H1 (cell line): ENCODE results near the gene ZNF451. TPM values are rescaled to one million over a fixed set of nuclear protein-coding genes. Genes with fewer than 3 reads are reported as not detected.

Experiments
- CTCF ChIA-PET: fragments of 300-600 bp; sonication (Branson Sonifier 250); formaldehyde crosslinking; loops from one replicate; lab custom pipeline; 2021; ENCODE audit not compliant: partially characterized antibody; lab: Charles Lee
- POLR2A ChIA-PET: fragments of 300-600 bp; sonication (Branson Sonifier 250); formaldehyde crosslinking; loops from one replicate; lab custom pipeline; 2021; ENCODE audit warnings: inconsistent platforms; ENCODE audit not compliant: partially characterized antibody; lab: Charles Lee
- DNase-seq, 2 experiments: peaks; one replicate each; pipeline versions ENCODE4 v3.0.0 to v3.0.0-alpha.2; 2010 to 2022; ENCODE audit warnings: low spot score in 2 of 2, low read depth in 1 of 2, mixed read lengths in 1 of 2
- FAIRE-seq: peaks from 2 replicates; lab custom pipeline; 2011; peaks lifted over from hg19 to GRCh38; lab: Jason Lieb, UNC
- H2AFZ ChIP-seq: 2 replicates; pipeline ENCODE4 v1.8.1; 2012; ENCODE audit warnings: low read length, inconsistent platforms
- H2AK5ac ChIP-seq: 2 replicates; pipeline ENCODE4 v1.6.1; 2013; ENCODE audit warnings: low read depth, low read length
- H2BK120ac ChIP-seq: replicated peaks from 2 replicates; pipeline ENCODE3; 2013; ENCODE audit warnings: low read depth, low read length, inconsistent platforms
- H2BK12ac ChIP-seq: 2 replicates; pipeline ENCODE4 v1.6.1; 2013; ENCODE audit warnings: low read depth, low read length
- H2BK15ac ChIP-seq: 2 replicates; pipeline ENCODE4 v1.6.1; 2013; ENCODE audit warnings: low read length
- H2BK20ac ChIP-seq: 2 replicates; pipeline ENCODE4 v1.6.1; 2013; ENCODE audit warnings: low read length
- H2BK5ac ChIP-seq: 2 replicates; pipeline ENCODE4 v1.6.1; 2013; ENCODE audit warnings: low read depth, low read length
- H3K14ac ChIP-seq: 2 replicates; pipeline ENCODE4 v1.6.1; 2013; ENCODE audit warnings: inconsistent platforms; ENCODE audit not compliant: insufficient read length
- H3K18ac ChIP-seq: 2 replicates; pipeline ENCODE4 v1.6.1; 2013; ENCODE audit warnings: low read length; ENCODE audit errors: extremely low read depth
- H3K23ac ChIP-seq: 2 replicates; pipeline ENCODE4 v1.6.1; 2013; ENCODE audit warnings: inconsistent platforms; ENCODE audit not compliant: insufficient read length
- H3K23me2 ChIP-seq: 2 replicates; pipeline ENCODE4 v1.6.1; 2013; ENCODE audit warnings: low read depth, low read length
- H3K27ac ChIP-seq: 2 replicates; pipeline ENCODE4 v1.6.1; 2011; ENCODE audit warnings: low read depth, low read length, inconsistent platforms
- H3K27me3 ChIP-seq, 4 experiments: replicated peaks in 1 of 4; 1 replicate in 1 of 4; 2 replicates in 3 of 4; pipeline versions ENCODE4 v1.6.1 to v1.8.1; 2011 to 2013; ENCODE audit warnings: low read length in 3 of 4, mild to moderate bottlenecking in 3 of 4, inconsistent platforms in 2 of 4, mixed read lengths in 2 of 4, moderate library complexity in 1 of 4; ENCODE audit not compliant: control insufficient read depth in 3 of 4, insufficient read depth in 3 of 4; ENCODE audit errors: extremely low read depth in 1 of 4
- H3K36me3 ChIP-seq, 4 experiments: 2 replicates each; pipeline versions ENCODE4 v1.6.1 to v1.8.1; 2011 to 2013; ENCODE audit warnings: mild to moderate bottlenecking in 4 of 4, low read length in 3 of 4, moderate library complexity in 2 of 4, control low read depth in 1 of 4, inconsistent platforms in 1 of 4; ENCODE audit not compliant: insufficient read depth in 4 of 4, control insufficient read depth in 2 of 4
- H3K4ac ChIP-seq: replicated peaks from 2 replicates; pipeline ENCODE3; 2013; ENCODE audit warnings: low read length, low read depth, mixed read lengths, inconsistent platforms; ENCODE audit not compliant: insufficient read length
- H3K4me1 ChIP-seq, 4 experiments: replicated peaks in 1 of 4; 1 replicate in 1 of 4; 2 replicates in 3 of 4; pipeline versions ENCODE4 v1.6.1 to v1.8.1; 2011 to 2013; ENCODE audit warnings: low read length in 3 of 4, inconsistent platforms in 2 of 4, mixed read lengths in 1 of 4; ENCODE audit not compliant: insufficient read depth in 4 of 4, control insufficient read depth in 3 of 4
- H3K4me2 ChIP-seq, 2 experiments: 2 replicates each; pipeline versions ENCODE4 v1.6.1 to v1.8.1; 2011 to 2013; ENCODE audit warnings: low read depth in 2 of 2, low read length in 2 of 2, control low read depth in 1 of 2, inconsistent platforms in 1 of 2, mild to moderate bottlenecking in 1 of 2; ENCODE audit not compliant: insufficient read depth in 1 of 2
- H3K4me3 ChIP-seq, 4 experiments: fragments of 200-600, 300-600 bp in 1 of 4; sonication (generic), shearing (Covaris generic), sonication (Bioruptor Twin) in 1 of 4; 2 replicates each; pipeline versions ENCODE4 v1.5.1 to v1.8.1; 2011 to 2016; ENCODE audit warnings: low read length in 4 of 4, low read depth in 3 of 4, control low read depth in 2 of 4, inconsistent platforms in 2 of 4, mild to moderate bottlenecking in 2 of 4, mixed read lengths in 1 of 4, moderate library complexity in 1 of 4; ENCODE audit not compliant: insufficient read depth in 2 of 4; ENCODE audit errors: extremely low read depth in 1 of 4
- H3K56ac ChIP-seq: replicated peaks from 2 replicates; pipeline ENCODE3; 2013; ENCODE audit warnings: low read depth, mild to moderate bottlenecking, mixed read lengths, low read length, inconsistent platforms; ENCODE audit not compliant: insufficient read length
- H3K79me1 ChIP-seq: 2 replicates; pipeline ENCODE4 v1.6.1; 2013; ENCODE audit warnings: low read depth, low read length, control low read depth
- H3K79me2 ChIP-seq, 2 experiments: 2 replicates each; pipeline versions ENCODE4 v1.6.1 to v1.8.1; 2012 to 2013; ENCODE audit warnings: low read length in 2 of 2, mild to moderate bottlenecking in 2 of 2, inconsistent platforms in 1 of 2; ENCODE audit not compliant: insufficient read depth in 2 of 2, control insufficient read depth in 1 of 2
- H3K9ac ChIP-seq, 4 experiments: replicated peaks in 1 of 4; 1 replicate in 1 of 4; 2 replicates in 3 of 4; pipeline versions ENCODE4 v1.6.1 to v1.8.1; 2011 to 2013; ENCODE audit warnings: low read depth in 3 of 4, low read length in 3 of 4, control low read depth in 2 of 4, mild to moderate bottlenecking in 2 of 4, moderate library complexity in 2 of 4, inconsistent platforms in 1 of 4; ENCODE audit errors: extremely low read depth in 1 of 4
- H3K9me3 ChIP-seq, 2 experiments: 2 replicates each; pipeline versions ENCODE4 v1.6.1 to v1.8.1; 2012 to 2013; ENCODE audit warnings: mild to moderate bottlenecking in 2 of 2, moderate library complexity in 2 of 2, control low read depth in 1 of 2, inconsistent platforms in 1 of 2, low read depth in 1 of 2, low read length in 1 of 2, mixed read lengths in 1 of 2; ENCODE audit not compliant: insufficient read depth in 2 of 2
- H4K20me1 ChIP-seq, 2 experiments: replicated peaks in 1 of 2; 2 replicates each; pipeline versions ENCODE3 to v1.8.1; 2011 to 2013; ENCODE audit warnings: inconsistent platforms in 2 of 2, low read length in 2 of 2, mild to moderate bottlenecking in 1 of 2; ENCODE audit not compliant: insufficient read depth in 2 of 2, control insufficient read depth in 1 of 2
- H4K5ac ChIP-seq: 2 replicates; pipeline ENCODE4 v1.6.1; 2013; ENCODE audit warnings: low read length, low read depth, mixed read lengths, inconsistent platforms; ENCODE audit not compliant: insufficient read length
- H4K8ac ChIP-seq: 2 replicates; pipeline ENCODE4 v1.8.0; 2013; ENCODE audit warnings: mild to moderate bottlenecking, moderate library complexity, low read length, inconsistent platforms; ENCODE audit not compliant: insufficient read depth; ENCODE audit errors: extremely low read depth
- H4K91ac ChIP-seq: replicated peaks from 2 replicates; pipeline ENCODE3; 2013; ENCODE audit warnings: low read length, mixed read lengths, inconsistent platforms; ENCODE audit not compliant: insufficient read length
- BACH1 ChIP-seq: IDR thresholded peaks from 2 replicates; pipeline ENCODE4 v1.6.1; 2012; ENCODE audit warnings: low read length, improper control_type of control experiment
- CBX8 ChIP-seq: fragments of 300-800, 300-1000 bp; sonication (generic); IDR thresholded peaks from 2 replicates; pipeline ENCODE4 v1.7.1; 2016; ENCODE audit warnings: low read depth, low read length, borderline replicate concordance
- CEBPB ChIP-seq: IDR thresholded peaks from 2 replicates; pipeline ENCODE4 v1.6.1; 2012; ENCODE audit warnings: low read depth, low read length
- EGR1 ChIP-seq: IDR thresholded peaks from 2 replicates; pipeline ENCODE4 v1.6.1; 2011; ENCODE audit warnings: low read depth, low read length, borderline replicate concordance
- GABPA ChIP-seq: IDR thresholded peaks from 2 replicates; pipeline ENCODE4 v1.6.1; 2011; ENCODE audit warnings: mild to moderate bottlenecking, low read length, moderate library complexity, borderline replicate concordance; ENCODE audit not compliant: insufficient read depth
- HDAC6 ChIP-seq: IDR thresholded peaks from one replicate; pipeline ENCODE4 v1.7.1; 2012; ENCODE audit warnings: low read depth, mild to moderate bottlenecking, inconsistent platforms, low read length, moderate library complexity
- KDM1A ChIP-seq: fragments of 200-600, 300-600 bp; sonication (generic); IDR thresholded peaks from 2 replicates; pipeline ENCODE4 v1.7.1; 2016; ENCODE audit warnings: mild to moderate bottlenecking, low read length, borderline replicate concordance
- KDM4A ChIP-seq: IDR thresholded peaks from one replicate; pipeline ENCODE4 v1.7.1; 2012; ENCODE audit warnings: low read depth, mild to moderate bottlenecking, moderate library complexity, low read length, inconsistent platforms; ENCODE audit not compliant: severe bottlenecking
- KDM5A ChIP-seq: fragments of 200-600 bp; IDR thresholded peaks from 2 replicates; pipeline ENCODE4 v1.7.1; 2012; ENCODE audit warnings: mild to moderate bottlenecking, low read length, inconsistent platforms, mixed read lengths
- PHF8 ChIP-seq: fragments of 200-600 bp; sonication (generic); conservative IDR thresholded peaks from 2 replicates; pipeline ENCODE4 v1.7.1; 2012; ENCODE audit warnings: low read depth, mild to moderate bottlenecking, inconsistent platforms, low read length, moderate library complexity
- SIRT6 ChIP-seq: IDR thresholded peaks from one replicate; pipeline ENCODE4 v1.7.1; 2012; ENCODE audit warnings: low read length, inconsistent platforms
- TBP ChIP-seq: IDR thresholded peaks from 2 replicates; pipeline ENCODE4 v1.6.1; 2011; ENCODE audit warnings: low read depth, low read length, improper control_type of control experiment
- WGBS, 2 experiments: shearing (Covaris generic) in 1 of 2; methylation state at CpG; one replicate each; pipeline versions ENCODE4 v1.1.6 to v1.1.7; 2013 to 2015; ENCODE audit warnings: low lambda C conversion rate in 2 of 2, mixed read lengths in 2 of 2, inconsistent platforms in 1 of 2, low coverage in 1 of 2, missing lambda C conversion rate in 1 of 2; ENCODE audit not compliant: insufficient replicate concordance in 2 of 2, insufficient coverage in 1 of 2, insufficient read length in 1 of 2; ENCODE audit errors: extremely low coverage in 1 of 2, missing lambda C conversion rate in 1 of 2; 5-methylcytosine and 5-hydroxymethylcytosine counted together
- polyA plus RNA-seq, 7 experiments: library from polyadenylated mRNA; depleted of rRNA in 3 of 7; stranded (reverse) in 5 of 7; unstranded in 2 of 7; fragments of >200 nt in 5 of 7; fragments of 200-250 nt in 2 of 7; gene quantifications; 1 replicate in 5 of 7; 2 replicates in 1 of 7; 4 replicates in 1 of 7; pipeline versions ENCODE4 v1.2.1 to v1.2.3, GENCODE V29; 2011 to 2013; ENCODE audit warnings: missing spikeins in 2 of 7, mixed read lengths in 2 of 7
- total RNA-seq: library from RNA; stranded (reverse); fragmentation: NEBNext Ultra II Directional; extraction: Animal tissue kit (Norgen Biotek cat#: 25700); gene quantifications from 2 replicates; pipeline ENCODE4 v1.2.1, GENCODE V29; 2021
- TF ChIP-seq, protein P1 (sequence below): IDR thresholded peaks from 2 replicates; pipeline ENCODE4 v1.6.1; 2012; ENCODE audit warnings: inconsistent platforms
- TF ChIP-seq, protein P2 (sequence below): IDR thresholded peaks from 2 replicates; pipeline ENCODE4 v1.6.1; 2012; ENCODE audit warnings: inconsistent platforms

ZNF451 gene
- total and polyA plus RNA-seq, 2 of the 8 experiments (the other 6 are each of a cell fraction or from before 2014, with no cell fraction given): 10.7 to 56.8 TPM

DNA sequence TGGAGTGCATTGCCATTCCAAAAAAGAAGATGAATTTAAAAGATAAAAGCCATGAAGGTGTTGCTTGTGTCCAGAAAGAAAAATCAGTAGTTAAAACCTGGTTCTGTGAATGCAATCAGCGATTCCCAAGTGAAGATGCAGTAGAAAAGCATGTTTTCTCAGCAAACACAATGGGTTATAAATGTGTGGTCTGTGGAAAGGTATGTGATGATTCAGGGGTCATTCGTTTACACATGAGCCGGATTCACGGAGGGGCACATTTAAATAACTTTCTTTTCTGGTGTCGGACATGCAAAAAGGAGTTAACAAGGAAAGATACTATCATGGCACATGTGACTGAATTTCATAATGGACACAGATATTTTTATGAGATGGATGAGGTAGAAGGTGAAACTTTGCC lies 57.4 kb downstream of the ZNF451 start:
- CTCF ChIA-PET: interaction anchor here (1.1 kb wide), 1 partner anchor 15 kb away, joined by 4 read pairs; no protein-coding TSS in a partner anchor
- H2AK5ac ChIP-seq: no peak overlapping the region
- 90% methylated on average over 5 of the region's 5 CpGs; no CpG with 5 or more reads in 1 of the 2 experiments for WGBS, 2 experiments
- no peak for TF ChIP-seq PHF8
- no peak for TF ChIP-seq SIRT6
- TF ChIP-seq KDM4A: no peak
- no peak for TF ChIP-seq HDAC6
- TF ChIP-seq EGR1: no peak
- no peak for TF ChIP-seq CBX8
- TF ChIP-seq TBP: no peak
- TF ChIP-seq KDM1A: no peak
- TF ChIP-seq BACH1: no peak
- no peak for TF ChIP-seq CEBPB
- TF ChIP-seq, protein P1, sequence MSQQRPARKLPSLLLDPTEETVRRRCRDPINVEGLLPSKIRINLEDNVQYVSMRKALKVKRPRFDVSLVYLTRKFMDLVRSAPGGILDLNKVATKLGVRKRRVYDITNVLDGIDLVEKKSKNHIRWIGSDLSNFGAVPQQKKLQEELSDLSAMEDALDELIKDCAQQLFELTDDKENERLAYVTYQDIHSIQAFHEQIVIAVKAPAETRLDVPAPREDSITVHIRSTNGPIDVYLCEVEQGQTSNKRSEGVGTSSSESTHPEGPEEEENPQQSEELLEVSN: no peak
- TF ChIP-seq GABPA: no peak
- no peak for TF ChIP-seq KDM5A
- TF ChIP-seq, protein P2, sequence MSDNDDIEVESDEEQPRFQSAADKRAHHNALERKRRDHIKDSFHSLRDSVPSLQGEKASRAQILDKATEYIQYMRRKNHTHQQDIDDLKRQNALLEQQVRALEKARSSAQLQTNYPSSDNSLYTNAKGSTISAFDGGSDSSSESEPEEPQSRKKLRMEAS: no peak

More for the DNA sequence above, 57.4 kb downstream of the ZNF451 start:
- FAIRE-seq (no peak), DNase-seq (no peak)
- Histone ChIP-seq H2BK5ac (no peak overlapping the region), H3K23me2 (no peaks in the 10 kb centered on the region; the same call in 1 of the 2 replicates), H3K27me3 (no peaks in the 10 kb centered on the region), H3K4me1 (no peaks in the 10 kb centered on the region), H3K56ac (no peak overlapping the region), H3K18ac (no peak overlapping the region), H3K79me2 (no peaks in the 10 kb centered on the region), H3K9ac (no peak overlapping the region), H2BK20ac (no peak overlapping the region), H3K14ac (no peak overlapping the region), H4K5ac (no peak overlapping the region), H4K91ac (no peak overlapping the region), H3K4me2 (no peak overlapping the region), H3K36me3 (peaks cover 2 to 32% (median 14%) of the 10 kb centered on the region in 4 experiments; a peak in 6 of 8 replicates), H2BK120ac (no peak overlapping the region), H2BK15ac (no peak overlapping the region), H3K4ac (no peak overlapping the region), H3K79me1 (no peaks in the 10 kb centered on the region), H4K20me1 (peaks cover 0 to 2% of the 10 kb centered on the region in 2 experiments), H3K27ac (no peak overlapping the region), H2AFZ (no peak overlapping the region), H3K23ac (no peak overlapping the region), H3K9me3 (no peaks in the 10 kb centered on the region), H2BK12ac (no peak overlapping the region), H3K4me3 (no peak overlapping the region), H4K8ac (no peak overlapping the region)
- POLR2A ChIA-PET: interaction anchor here (1.2 kb wide), 1 partner anchor 10 kb away, joined by 3 read pairs; no protein-coding TSS in a partner anchor
